Esophagus squamous epithelium (tissue), 5 donors: ENCODE results near the gene SLC6A1. TPM values are rescaled to one million over a fixed set of nuclear protein-coding genes. Genes with fewer than 3 reads are reported as not detected.
A peak's percentile ranks its signal among the peaks of the same experiment; 100 is the strongest.

Experiments
- DNase-seq: peaks from one replicate; lab custom pipeline; 2025; lab: John Stamatoyannopoulos, UW
- H3K27ac ChIP-seq, 4 donors: fragments of 200-600 bp; sonication (generic); one replicate each; pipeline ENCODE4 v1.5.1; 2016 to 2019; ENCODE audit warnings: mild to moderate bottlenecking in 1 of 4
- H3K27me3 ChIP-seq, 4 donors: fragments of 200-600 bp; sonication (generic); 1 replicate in 3 of 4; 2 replicates in 1 of 4; pipeline versions ENCODE4 v1.5.1 to v1.6.0; 2017 to 2021; ENCODE audit warnings: antibody characterized with exemption in 1 of 4
- H3K36me3 ChIP-seq, 3 donors: fragments of 200-600 bp; sonication (generic); one replicate each; pipeline ENCODE4 v1.5.1; 2016 to 2019
- H3K4me1 ChIP-seq, 3 donors: fragments of 200-600 bp; sonication (generic); one replicate each; pipeline ENCODE4 v1.5.1; 2017 to 2019
- H3K4me3 ChIP-seq, 4 donors: fragments of 200-600 bp; sonication (generic); 1 replicate in 3 of 4; 2 replicates in 1 of 4; pipeline ENCODE4 v1.5.1; 2016 to 2019; ENCODE audit warnings: mild to moderate bottlenecking in 2 of 4, moderate library complexity in 1 of 4
- H3K9me3 ChIP-seq, 3 donors: fragments of 200-600 bp; sonication (generic); one replicate each; pipeline ENCODE4 v1.5.1; 2016 to 2019
- POLR2A ChIP-seq, 4 donors: fragments of 450-650 bp; IDR thresholded peaks; one replicate each; pipeline ENCODE4 v1.6.1; 2017; ENCODE audit warnings: antibody characterized with exemption in 4 of 4, mild to moderate bottlenecking in 4 of 4, moderate library complexity in 3 of 4
- WGBS, 2 donors: methylation state at CpG; one replicate each; pipeline ENCODE4 v1.1.5; 2018; 5-methylcytosine and 5-hydroxymethylcytosine counted together
- intact Hi-C: fragments of 100-400 bp; cut with DNase I; formaldehyde crosslinking; loops from one replicate; pipeline ENCODE4 v1.15.0; 2022
- total RNA-seq, 4 donors: library from RNA; depleted of rRNA; stranded (reverse); fragments of >200 nt; gene quantifications; one replicate each; pipeline ENCODE4 v1.1.0, GENCODE V29; 2016
- TF ChIP-seq, protein P1 (sequence below), 6 experiments: fragments of 450-650 bp in 4 of 6; fragments of 200-600 bp in 2 of 6; sonication (generic) in 2 of 6; IDR thresholded peaks; one replicate each; pipeline ENCODE4 v1.5.1; 2016 to 2019; ENCODE audit warnings: antibody characterized with exemption in 6 of 6, mild to moderate bottlenecking in 4 of 6, moderate library complexity in 4 of 6
- donor health status: DM: yes; HTN: yes; CAD: no.

SLC6A1 gene
- 10 to 100 TPM in 3 of 4 donors, 1 to 10 TPM in 1; 8.6 to 34.4 (median 22.3) TPM for total RNA-seq

DNA sequence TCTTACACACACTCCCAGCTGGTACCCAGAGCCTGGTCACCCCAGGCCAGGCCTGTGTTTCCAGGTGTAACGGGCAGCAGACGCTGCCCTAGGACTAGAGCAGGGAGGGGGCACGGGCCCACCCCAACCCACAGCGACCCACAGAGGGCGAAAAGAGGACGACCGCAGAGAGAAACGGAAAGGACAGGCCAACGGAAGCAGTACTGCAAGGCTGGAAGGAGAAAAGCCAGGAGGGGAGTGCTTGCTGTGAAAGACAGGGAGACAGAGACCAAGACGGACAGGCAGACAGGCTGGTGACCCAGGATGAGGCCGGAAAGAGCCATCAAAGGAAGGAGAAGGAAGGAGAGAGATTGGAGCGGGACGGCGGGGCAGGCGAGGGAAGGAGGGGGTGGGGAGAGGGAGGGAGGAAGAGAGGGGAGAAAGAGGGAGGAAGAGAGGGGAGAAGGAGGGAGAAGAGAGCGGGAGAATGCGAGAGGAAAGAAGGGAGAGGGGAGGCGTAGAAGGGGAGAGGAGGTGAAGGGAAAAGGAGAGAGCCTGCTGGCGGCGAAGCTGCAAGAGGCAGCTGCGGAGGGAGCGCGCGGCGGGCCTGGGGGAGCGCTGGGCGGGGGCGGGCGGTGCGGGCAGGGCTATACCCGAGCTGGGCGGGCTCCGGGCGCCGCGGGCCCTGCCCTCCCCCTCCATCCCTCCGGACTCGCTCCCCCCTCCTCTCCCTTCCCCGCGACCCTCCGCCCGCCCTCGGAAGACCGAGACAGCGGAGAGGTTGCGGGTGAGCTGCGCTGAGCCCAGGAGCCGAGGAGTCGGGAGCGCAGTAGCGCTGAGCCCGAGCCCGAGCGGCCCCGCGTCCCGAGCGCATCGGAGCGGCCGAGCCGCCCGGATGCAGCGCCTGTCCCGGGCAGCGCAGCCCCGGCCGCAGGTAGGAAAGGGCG is at the start of gene SLC6A1:
SLC6A1 (plus strand) TSS at position 732 of the 926 bp plus-strand sequence. CDS start 24,464 bp downstream, outside the sequence.
- H3K4me3 ChIP-seq = peak within 1 kb of the TSS; percentile 53 to 73 (median 60)
- H3K36me3 ChIP-seq = no peaks in the 10 kb centered on the region
- H3K4me1 ChIP-seq = peaks cover 5 to 54% (median 11%) of the 10 kb centered on the region in 3 donors
- 0 to 3% methylated on average over 8 to 21 of the region's 69 CpGs for WGBS, 2 donors
- intact Hi-C loops = no loop called here
- DNase-seq = no peak
- no peaks in the 10 kb centered on the region for H3K9me3 ChIP-seq
- TF ChIP-seq, protein P1, sequence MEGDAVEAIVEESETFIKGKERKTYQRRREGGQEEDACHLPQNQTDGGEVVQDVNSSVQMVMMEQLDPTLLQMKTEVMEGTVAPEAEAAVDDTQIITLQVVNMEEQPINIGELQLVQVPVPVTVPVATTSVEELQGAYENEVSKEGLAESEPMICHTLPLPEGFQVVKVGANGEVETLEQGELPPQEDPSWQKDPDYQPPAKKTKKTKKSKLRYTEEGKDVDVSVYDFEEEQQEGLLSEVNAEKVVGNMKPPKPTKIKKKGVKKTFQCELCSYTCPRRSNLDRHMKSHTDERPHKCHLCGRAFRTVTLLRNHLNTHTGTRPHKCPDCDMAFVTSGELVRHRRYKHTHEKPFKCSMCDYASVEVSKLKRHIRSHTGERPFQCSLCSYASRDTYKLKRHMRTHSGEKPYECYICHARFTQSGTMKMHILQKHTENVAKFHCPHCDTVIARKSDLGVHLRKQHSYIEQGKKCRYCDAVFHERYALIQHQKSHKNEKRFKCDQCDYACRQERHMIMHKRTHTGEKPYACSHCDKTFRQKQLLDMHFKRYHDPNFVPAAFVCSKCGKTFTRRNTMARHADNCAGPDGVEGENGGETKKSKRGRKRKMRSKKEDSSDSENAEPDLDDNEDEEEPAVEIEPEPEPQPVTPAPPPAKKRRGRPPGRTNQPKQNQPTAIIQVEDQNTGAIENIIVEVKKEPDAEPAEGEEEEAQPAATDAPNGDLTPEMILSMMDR (IDR thresholded peaks at IDR 0.05) = peak in 3 of 6 experiments; percentile 12 to 19 (median 15)
- TF ChIP-seq POLR2A (IDR thresholded peaks at IDR 0.05) = no peak
- H3K27me3 ChIP-seq = peaks cover 0 to 92% (median 0%) of the 10 kb centered on the region in 4 donors
- H3K27ac ChIP-seq = peak within 1 kb of the TSS in 3 of 4 donors; percentile 62 to 65 (median 64)

DNA sequence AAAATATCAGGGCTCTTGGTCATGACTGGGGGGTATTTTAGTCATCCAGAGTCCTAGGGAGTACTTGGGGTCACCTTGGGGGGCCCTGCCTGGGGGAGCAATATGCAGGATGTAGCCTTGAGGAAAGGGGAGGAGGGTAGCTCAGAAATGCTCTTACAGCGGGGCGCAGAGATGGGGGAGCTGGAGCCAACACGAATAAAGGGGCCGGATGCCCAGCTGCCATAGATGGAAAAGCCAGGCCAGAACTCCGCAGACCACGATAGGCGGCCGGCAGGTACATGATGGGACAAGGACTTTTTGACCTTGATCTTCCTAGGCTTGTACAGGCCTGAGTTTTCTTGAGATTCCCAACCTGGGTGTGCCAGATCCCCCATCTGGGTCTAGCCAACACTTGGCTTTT is 47.7 kb upstream of the SLC6A1 start:
- DNase-seq = no peak
- no peak overlapping the region for H3K4me3 ChIP-seq
- H3K27me3 ChIP-seq = peaks cover 0 to 23% (median 0%) of the 10 kb centered on the region in 4 donors
- no peak for TF ChIP-seq POLR2A (IDR thresholded peaks at IDR 0.05)
- TF ChIP-seq, protein P1 (IDR thresholded peaks at IDR 0.05) = no peak
- peaks cover 0 to 4% (median 0%) of the 10 kb centered on the region in 3 donors for H3K4me1 ChIP-seq
- H3K27ac ChIP-seq = no peak overlapping the region
- H3K36me3 ChIP-seq = no peaks in the 10 kb centered on the region
- intact Hi-C loops = loop anchor here (5.0 to 10.0 kb wide), 2 partner anchors 112 to 180 kb away; no protein-coding TSS in a partner anchor
- peaks cover 0 to 3% (median 0%) of the 10 kb centered on the region in 3 donors for H3K9me3 ChIP-seq
- 82 to 91% methylated on average over 7 to 8 of the region's 8 CpGs for WGBS, 2 donors

DNA sequence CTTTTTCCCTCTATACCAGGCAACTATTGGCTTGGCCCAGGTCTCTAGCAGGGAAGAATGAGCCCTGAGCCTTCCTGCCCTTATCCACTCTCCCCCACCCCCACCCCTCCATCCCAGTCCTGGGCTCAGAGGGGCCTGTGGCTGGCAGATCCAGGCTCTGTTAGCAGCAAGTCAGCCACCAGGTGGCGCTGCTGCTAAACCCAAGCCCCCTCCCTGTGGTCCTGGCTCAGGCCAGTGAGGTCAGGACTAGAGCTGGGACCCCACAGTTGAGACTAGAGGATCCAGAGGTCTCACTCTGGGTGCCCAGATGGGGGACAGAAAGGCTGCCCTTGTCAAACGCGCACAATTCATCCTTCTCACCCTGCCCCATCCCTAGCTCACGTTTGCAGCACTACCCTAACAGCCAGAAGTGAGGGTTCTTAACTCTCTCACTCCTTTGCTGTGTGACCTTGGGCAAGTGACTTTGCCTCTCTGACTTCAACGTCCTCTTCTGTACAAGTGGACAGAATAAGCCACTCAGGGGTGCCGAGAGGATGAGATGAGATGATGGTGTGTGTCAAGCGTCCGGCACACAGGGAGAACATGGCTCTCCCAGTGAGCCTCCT is 46.8 kb upstream of the SLC6A1 start:
- WGBS, 2 donors = 60 to 64% methylated on average over 3 to 7 of the region's 8 CpGs

DNA sequence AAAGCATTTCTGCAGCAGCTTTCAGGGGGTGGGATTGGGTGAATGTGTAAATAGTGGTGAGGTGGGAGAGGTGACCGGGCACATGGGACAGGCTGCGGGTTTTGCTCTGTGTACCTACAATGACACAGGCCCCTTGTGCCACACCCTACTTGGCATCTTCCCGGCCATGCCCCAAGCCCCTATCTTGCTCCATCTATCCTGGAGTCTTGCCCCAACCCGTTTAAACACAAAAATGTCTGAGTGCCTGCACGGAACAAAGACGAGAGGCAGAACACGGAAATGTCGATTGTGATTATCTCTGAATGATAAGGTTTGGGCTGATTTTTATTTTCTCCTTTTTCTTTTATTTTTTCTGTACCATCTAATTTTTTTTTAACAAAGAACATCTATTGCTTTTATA is 46.0 kb upstream of the SLC6A1 start:
- Histone ChIP-seq H3K36me3 (no peaks in the 10 kb centered on the region), H3K9me3 (peaks cover 0 to 3% (median 0%) of the 10 kb centered on the region in 3 donors), H3K4me1 (peaks cover 0 to 8% (median 0%) of the 10 kb centered on the region in 3 donors), H3K4me3 (no peak overlapping the region), H3K27ac (no peak overlapping the region), H3K27me3 (peaks cover 0 to 32% (median 0%) of the 10 kb centered on the region in 4 donors)
- intact Hi-C loops = loop anchor here (5.0 to 10.0 kb wide), 2 partner anchors 111 to 182 kb away; no protein-coding TSS in a partner anchor
- 32 to 44% methylated on average over 8 of the region's 8 CpGs for WGBS, 2 donors
- TF ChIP-seq, protein P1 (IDR thresholded peaks at IDR 0.05) = no peak
- no peak for TF ChIP-seq POLR2A (IDR thresholded peaks at IDR 0.05)
- DNase-seq = no peak

More for the DNA sequence above, 46.8 kb upstream of the SLC6A1 start:
- Histone ChIP-seq H3K36me3 (no peaks in the 10 kb centered on the region), H3K27ac (no peak overlapping the region), H3K4me1 (peaks cover 0 to 4% (median 0%) of the 10 kb centered on the region in 3 donors), H3K4me3 (no peak overlapping the region), H3K9me3 (peaks cover 0 to 3% (median 0%) of the 10 kb centered on the region in 3 donors), H3K27me3 (peaks cover 0 to 27% (median 0%) of the 10 kb centered on the region in 4 donors)
- TF ChIP-seq, protein P1 (IDR thresholded peaks at IDR 0.05) = peak; percentile 66 to 87 (median 80)
- TF ChIP-seq POLR2A (IDR thresholded peaks at IDR 0.05) = no peak
- no peak for DNase-seq
- intact Hi-C loops = loop anchor here (5.0 to 10.0 kb wide), 2 partner anchors 112 to 181 kb away; no protein-coding TSS in a partner anchor
